DMS79 (cell line): ENCODE results near the gene GSN.

ENCODE experiments used
- DNase-seq: peaks from one replicate; lab custom pipeline; 2025; lab: John Stamatoyannopoulos, UW

GSN gene

GRCh38 chr9:121303456-121304451, 35.8 kb downstream of the GSN start:
- DNase-seq = no peak

GRCh38 chr9:121304707-121305106, 36.7 kb downstream of the GSN start:
- no peak for DNase-seq

- no peak for DNase-seq
Measured at GRCh38 chr9:121305269-121305994, 37.5 kb downstream of the GSN start.

GRCh38 chr9:121307976-121308375, 40.0 kb downstream of the GSN start:
- DNase-seq = no peak

GRCh38 chr9:121308765-121309164, 40.8 kb downstream of the GSN start:
- no peak for DNase-seq

- no peak for DNase-seq
Measured at GRCh38 chr9:121309171-121309570, 41.2 kb downstream of the GSN start.

GRCh38 chr9:121309833-121310425, 42.0 kb downstream of the GSN start:
- no peak for DNase-seq

GRCh38 chr9:121310571-121310970, 42.6 kb downstream of the GSN start:
- no peak for DNase-seq

GRCh38 chr9:121312169-121312568, 44.2 kb downstream of the GSN start:
- no peak for DNase-seq

- no peak for DNase-seq
Measured at GRCh38 chr9:121313458-121314152, 45.6 kb downstream of the GSN start.

GRCh38 chr9:121316378-121316777, 48.4 kb downstream of the GSN start:
- no peak for DNase-seq

GRCh38 chr9:121316852-121317373, 49.0 kb downstream of the GSN start:
- DNase-seq = no peak

GRCh38 chr9:121317737-121318630, 50.0 kb downstream of the GSN start:
- DNase-seq = no peak

- no peak for DNase-seq
Measured at GRCh38 chr9:121318631-121319382, 50.8 kb downstream of the GSN start.

- DNase-seq = no peak
Measured at GRCh38 chr9:121319383-121319780, 51.4 kb downstream of the GSN start.

GRCh38 chr9:121321016-121321503, 53.1 kb downstream of the GSN start:
- DNase-seq = no peak

GRCh38 chr9:121322037-121322736, 54.2 kb downstream of the GSN start:
- no peak for DNase-seq

GRCh38 chr9:121322737-121323448, 54.9 kb downstream of the GSN start:
- no peak for DNase-seq
